GM12891 (cell line): Measurements from ENCODE around the gene PEX26.

Source experiments
- POLR2A ChIP-seq: IDR thresholded peaks from 2 replicates; pipeline ENCODE4 v1.6.1; 2011; ENCODE audit warnings: low read depth, low read length, control low read depth
- POLR2AphosphoS5 ChIP-seq: IDR thresholded peaks from 2 replicates; pipeline ENCODE4 v1.6.1; 2011; ENCODE audit warnings: low read depth, low read length, control low read depth

DNA sequence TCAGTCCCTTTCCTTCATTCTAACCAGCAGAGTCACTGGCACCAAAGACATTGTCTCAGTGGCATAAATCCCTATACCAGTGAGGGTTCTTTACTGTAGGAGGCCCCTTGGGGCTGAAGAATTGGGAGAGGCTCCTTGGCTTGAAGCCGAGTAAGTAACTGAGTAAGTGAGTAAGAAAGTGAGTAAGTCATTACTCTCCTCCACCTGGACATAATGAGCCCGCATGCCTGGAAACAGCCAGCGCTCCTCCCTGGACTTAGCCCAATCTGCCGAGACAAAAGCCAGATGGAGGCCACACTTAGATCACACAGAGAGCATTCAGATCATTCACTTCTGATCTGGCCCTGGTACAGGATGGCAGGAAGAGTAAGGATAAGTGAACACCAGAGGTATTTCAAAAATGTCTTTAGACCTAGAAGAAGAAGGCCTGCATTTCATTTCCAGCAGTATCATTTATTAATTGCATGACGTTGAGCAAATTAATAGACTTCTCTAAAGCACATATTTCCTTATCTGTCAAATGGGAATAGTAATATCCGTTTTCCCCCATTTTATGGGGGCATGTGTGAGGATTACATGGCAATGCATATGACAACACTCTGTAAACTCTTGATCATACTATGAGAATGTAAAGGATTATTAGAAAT, 45.2 kb upstream of the PEX26 start:
- no peak for TF ChIP-seq POLR2AphosphoS5
- TF ChIP-seq POLR2A, result no peak
